Keratinocyte (primary cell): ENCODE data around the gene TRPT1. TPM values are rescaled to one million over a fixed set of nuclear protein-coding genes. Genes with fewer than 3 reads are reported as not detected.

ENCODE experiments used
- DNase-seq: peaks from one replicate; pipeline ENCODE4 v3.0.0-alpha.2; 2011; ENCODE audit warnings: low read depth, missing footprints, low spot score
- FAIRE-seq: peaks from 2 replicates; lab custom pipeline; 2011; peaks lifted over from hg19 to GRCh38; lab: Jason Lieb, UNC
- H2AFZ ChIP-seq: 2 replicates; pipeline ENCODE4 v1.6.0; 2012; ENCODE audit warnings: low read length, control low read depth, inconsistent platforms; ENCODE audit not compliant: control insufficient read depth
- H3K27ac ChIP-seq: 2 replicates; pipeline ENCODE4 v1.5.1; 2011; ENCODE audit warnings: low read length; ENCODE audit not compliant: control insufficient read depth, insufficient read depth
- H3K27me3 ChIP-seq: 3 replicates; pipeline ENCODE4 v1.6.0; 2011; ENCODE audit warnings: low read length; ENCODE audit not compliant: control insufficient read depth, insufficient read depth; ENCODE audit errors: extremely low read depth
- H3K36me3 ChIP-seq, 2 experiments: 2 replicates in 1 of 2; 3 replicates in 1 of 2; pipeline ENCODE4 v1.5.1; 2011; ENCODE audit warnings: low read length in 2 of 2, mild to moderate bottlenecking in 1 of 2; ENCODE audit not compliant: control insufficient read depth in 2 of 2, insufficient read depth in 2 of 2; ENCODE audit errors: extremely low read depth in 1 of 2
- H3K4me1 ChIP-seq: 3 replicates; pipeline ENCODE4 v1.5.1; 2011; ENCODE audit warnings: low read length; ENCODE audit not compliant: control insufficient read depth, insufficient read depth; ENCODE audit errors: extremely low read depth
- H3K4me2 ChIP-seq: 3 replicates; pipeline ENCODE4 v1.6.0; 2011; ENCODE audit warnings: low read depth, low read length; ENCODE audit not compliant: control insufficient read depth, insufficient read depth; ENCODE audit errors: extremely low read depth
- H3K4me3 ChIP-seq, 3 experiments: fragments of 200-600 bp in 1 of 3; sonication (generic) in 1 of 3; 2 replicates in 2 of 3; 3 replicates in 1 of 3; pipeline ENCODE4 v1.5.1; 2011 to 2016; ENCODE audit warnings: low read length in 3 of 3, mild to moderate bottlenecking in 3 of 3, control low read depth in 2 of 3, inconsistent platforms in 1 of 3, low read depth in 1 of 3, mixed read lengths in 1 of 3, mixed run types in 1 of 3, moderate library complexity in 1 of 3; ENCODE audit not compliant: control insufficient read depth in 2 of 3, insufficient read depth in 2 of 3; ENCODE audit errors: extremely low read depth in 1 of 3
- H3K79me2 ChIP-seq: 2 replicates; pipeline ENCODE4 v1.6.0; 2012; ENCODE audit warnings: low read length; ENCODE audit not compliant: control insufficient read depth, insufficient read depth
- H3K9ac ChIP-seq: 3 replicates; pipeline ENCODE4 v1.6.0; 2011; ENCODE audit warnings: low read length; ENCODE audit not compliant: control insufficient read depth, insufficient read depth; ENCODE audit errors: extremely low read depth
- H3K9me1 ChIP-seq: 3 replicates; pipeline ENCODE4 v1.6.0; 2011; ENCODE audit warnings: low read length; ENCODE audit not compliant: control insufficient read depth, insufficient read depth; ENCODE audit errors: extremely low read depth
- H3K9me3 ChIP-seq: 2 replicates; pipeline ENCODE4 v1.5.1; 2012; ENCODE audit warnings: low read depth, low read length; ENCODE audit not compliant: control insufficient read depth
- H4K20me1 ChIP-seq: 3 replicates; pipeline ENCODE4 v1.6.0; 2011; ENCODE audit warnings: low read length; ENCODE audit not compliant: control insufficient read depth, insufficient read depth; ENCODE audit errors: extremely low read depth
- CTCF ChIP-seq, 3 experiments: IDR thresholded peaks in 1 of 3; conservative IDR thresholded peaks in 1 of 3; optimal IDR thresholded peaks in 1 of 3; 2 replicates in 2 of 3; 3 replicates in 1 of 3; pipeline versions ENCODE3 to v1.5.1; 2011; ENCODE audit warnings: low read length in 3 of 3, mild to moderate bottlenecking in 3 of 3, moderate library complexity in 2 of 3, control low read depth in 1 of 3, inconsistent platforms in 1 of 3; ENCODE audit not compliant: insufficient read depth in 2 of 3; ENCODE audit errors: extremely low read depth in 1 of 3
- EZH2 ChIP-seq: IDR thresholded peaks from one replicate; pipeline ENCODE4 v1.6.1; 2012; ENCODE audit warnings: inconsistent platforms, mild to moderate bottlenecking, low read length, moderate library complexity
- dilution Hi-C: fragments of 300-500 bp; cut with MboI; formaldehyde crosslinking; loops from one replicate; pipeline ENCODE4 v1.7.0; 2020; ENCODE audit warnings: low sequenced_read_pairs; ENCODE audit not compliant: extremely low pct_ligation_motif_present
- polyA plus RNA-seq, 5 experiments: library from polyadenylated mRNA; depleted of rRNA in 3 of 5; stranded (reverse) in 3 of 5; stranded (forward) in 1 of 5; unstranded in 1 of 5; fragments of >200 nt; gene quantifications; 1 replicate in 1 of 5; 2 replicates in 3 of 5; 3 replicates in 1 of 5; pipeline versions ENCODE4 v1.2.1 to v1.2.3, GENCODE V29; 2011 to 2012; ENCODE audit warnings: missing spikeins in 2 of 5, low read depth in 1 of 5, low replicate concordance in 1 of 5

Gene TRPT1
- polyA plus RNA-seq, 1 donor (not counting 4 experiments of a cell fraction or from before 2014, with no cell fraction given): 15.5 TPM

- no peaks in the 10 kb centered on the region for H3K9me3 ChIP-seq
- H2AFZ ChIP-seq: no peak overlapping the region
- H3K27me3 ChIP-seq: no peaks in the 10 kb centered on the region
- H3K79me2 ChIP-seq: peaks cover under 1% of the 10 kb centered on the region
- FAIRE-seq (no peak), DNase-seq (no peak)
- no peak for TF ChIP-seq CTCF (optimal IDR thresholded peaks at IDR 0.05 in 1 of 3, IDR thresholded peaks at IDR 0.05 in 1 of 3, conservative IDR thresholded peaks at IDR 0.05 in 1 of 3; ENCODE audit: extremely low read depth in 1 of 3, insufficient read depth in 2 of 3, low read length in 3 of 3)
- no peak for TF ChIP-seq EZH2
- H3K9ac ChIP-seq: no peak overlapping the region
- dilution Hi-C loops: no loop called here
- H4K20me1 ChIP-seq: peaks cover 17% of the 10 kb centered on the region
- no peaks in the 10 kb centered on the region for H3K9me1 ChIP-seq
- no peak overlapping the region for H3K4me3 ChIP-seq
- H3K27ac ChIP-seq: no peak overlapping the region
- no peaks in the 10 kb centered on the region for H3K4me1 ChIP-seq
- H3K36me3 ChIP-seq: peaks cover 44 to 74% of the 10 kb centered on the region in 2 experiments
- no peak overlapping the region for H3K4me2 ChIP-seq
These were observed 24.4 kb downstream of the TRPT1 start for GRCh38 chr11:64201543-64201942.

- peaks cover 11% of the 10 kb centered on the region for H3K79me2 ChIP-seq
- dilution Hi-C loops: no loop called here
These were observed 27.5 kb downstream of the TRPT1 start for GRCh38 chr11:64198511-64198910.

More at GRCh38 chr11:64198511-64198910, 27.5 kb downstream of the TRPT1 start:
- FAIRE-seq (no peak), DNase-seq (no peak)
- Histone ChIP-seq H3K9me3 (no peaks in the 10 kb centered on the region), H3K9ac (no peak overlapping the region), H3K4me3 (no peak overlapping the region), H3K36me3 (peaks cover 46 to 79% of the 10 kb centered on the region in 2 experiments), H3K4me1 (no peaks in the 10 kb centered on the region), H3K9me1 (no peaks in the 10 kb centered on the region), H3K4me2 (no peak overlapping the region), H3K27ac (no peak overlapping the region), H4K20me1 (peaks cover 4% of the 10 kb centered on the region), H2AFZ (no peak overlapping the region), H3K27me3 (no peaks in the 10 kb centered on the region)
- TF ChIP-seq EZH2 (no peak), CTCF (optimal IDR thresholded peaks at IDR 0.05 in 1 of 3, IDR thresholded peaks at IDR 0.05 in 1 of 3, conservative IDR thresholded peaks at IDR 0.05 in 1 of 3; ENCODE audit: extremely low read depth in 1 of 3, insufficient read depth in 2 of 3, low read length in 3 of 3) (no peak)
